Measurements from ENCODE around the gene GARNL3.

- TF ChIP-seq, protein P1, sequence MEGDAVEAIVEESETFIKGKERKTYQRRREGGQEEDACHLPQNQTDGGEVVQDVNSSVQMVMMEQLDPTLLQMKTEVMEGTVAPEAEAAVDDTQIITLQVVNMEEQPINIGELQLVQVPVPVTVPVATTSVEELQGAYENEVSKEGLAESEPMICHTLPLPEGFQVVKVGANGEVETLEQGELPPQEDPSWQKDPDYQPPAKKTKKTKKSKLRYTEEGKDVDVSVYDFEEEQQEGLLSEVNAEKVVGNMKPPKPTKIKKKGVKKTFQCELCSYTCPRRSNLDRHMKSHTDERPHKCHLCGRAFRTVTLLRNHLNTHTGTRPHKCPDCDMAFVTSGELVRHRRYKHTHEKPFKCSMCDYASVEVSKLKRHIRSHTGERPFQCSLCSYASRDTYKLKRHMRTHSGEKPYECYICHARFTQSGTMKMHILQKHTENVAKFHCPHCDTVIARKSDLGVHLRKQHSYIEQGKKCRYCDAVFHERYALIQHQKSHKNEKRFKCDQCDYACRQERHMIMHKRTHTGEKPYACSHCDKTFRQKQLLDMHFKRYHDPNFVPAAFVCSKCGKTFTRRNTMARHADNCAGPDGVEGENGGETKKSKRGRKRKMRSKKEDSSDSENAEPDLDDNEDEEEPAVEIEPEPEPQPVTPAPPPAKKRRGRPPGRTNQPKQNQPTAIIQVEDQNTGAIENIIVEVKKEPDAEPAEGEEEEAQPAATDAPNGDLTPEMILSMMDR (IDR thresholded peaks at IDR 0.05) = no peak
- no peak for TF ChIP-seq EZH2 (IDR thresholded peaks at IDR 0.05; ENCODE audit: borderline replicate concordance, insufficient read depth, low read depth, low read length, poor library complexity, severe bottlenecking)
Measured at GRCh38 chr9:127417131-127418036, 152.8 kb downstream of the GARNL3 start.
